Measurements from ENCODE around the gene MPPED1. TPM values are rescaled to one million over a fixed set of nuclear protein-coding genes. Genes with fewer than 3 reads are reported as not detected.

The MPPED1 gene
- total RNA-seq, 6 donors from 2014 or later = not detected

GRCh38 chr22:43417555-43417954, 5.7 kb downstream of the MPPED1 start:
- H3K4me1 ChIP-seq = peaks cover 0 to 5% (median 0%) of the 10 kb centered on the region in 4 donors
- H3K27ac ChIP-seq = no peak overlapping the region
- TF ChIP-seq EP300 (IDR thresholded peaks at IDR 0.05) (no peak), POLR2A (IDR thresholded peaks at IDR 0.05) (no peak), POLR2AphosphoS5 (IDR thresholded peaks at IDR 0.05) (no peak), CTCF (IDR thresholded peaks at IDR 0.05) (no peak)
- peaks cover 0 to 12% (median 3%) of the 10 kb centered on the region in 4 donors for H3K27me3 ChIP-seq
- no peak for ATAC-seq (ENCODE audit: low FRiP score in 2 of 2)
- H3K4me3 ChIP-seq = no peak overlapping the region
- DNase-seq = no peak
- H3K36me3 ChIP-seq = no peaks in the 10 kb centered on the region
- WGBS, 2 donors = 84 to 86% methylated on average over 9 to 11 of the region's 11 CpGs
- H3K9me3 ChIP-seq = no peaks in the 10 kb centered on the region

- WGBS, 2 donors = 76 to 81% methylated on average over 8 to 13 of the region's 15 CpGs
- Histone ChIP-seq H3K27me3 (peaks cover 0 to 6% (median 3%) of the 10 kb centered on the region in 4 donors), H3K4me1 (no peaks in the 10 kb centered on the region), H3K9me3 (no peaks in the 10 kb centered on the region), H3K36me3 (no peaks in the 10 kb centered on the region), H3K27ac (no peak overlapping the region), H3K4me3 (no peak overlapping the region)
- TF ChIP-seq POLR2A (IDR thresholded peaks at IDR 0.05) (no peak), POLR2AphosphoS5 (IDR thresholded peaks at IDR 0.05) (no peak)
- DNase-seq (peak in 1 of 2 donors; percentile 17), ATAC-seq (ENCODE audit: low FRiP score in 2 of 2) (no peak)
Measured at GRCh38 chr22:43418079-43418825, 6.4 kb downstream of the MPPED1 start.

GRCh38 chr22:43419371-43420080, 7.7 kb downstream of the MPPED1 start:
- Histone ChIP-seq H3K4me1 (no peaks in the 10 kb centered on the region), H3K27me3 (peaks cover 0 to 3% (median 0%) of the 10 kb centered on the region in 4 donors)
- TF ChIP-seq EP300 (IDR thresholded peaks at IDR 0.05) (no peak), POLR2A (IDR thresholded peaks at IDR 0.05) (no peak), CTCF (IDR thresholded peaks at IDR 0.05) (no peak), POLR2AphosphoS5 (IDR thresholded peaks at IDR 0.05) (no peak)

GRCh38 chr22:43421046-43421665, 9.3 kb downstream of the MPPED1 start:
- Histone ChIP-seq H3K27me3 (peaks cover 0 to 5% (median 0%) of the 10 kb centered on the region in 4 donors), H3K27ac (no peak overlapping the region), H3K9me3 (no peaks in the 10 kb centered on the region), H3K36me3 (no peaks in the 10 kb centered on the region), H3K4me3 (no peak overlapping the region), H3K4me1 (no peaks in the 10 kb centered on the region)
- DNase-seq (no peak), ATAC-seq (ENCODE audit: low FRiP score in 2 of 2) (no peak)
- 77 to 82% methylated on average over 35 to 36 of the region's 36 CpGs for WGBS, 2 donors
- TF ChIP-seq POLR2A (IDR thresholded peaks at IDR 0.05) (no peak), EP300 (IDR thresholded peaks at IDR 0.05) (no peak), CTCF (IDR thresholded peaks at IDR 0.05) (no peak), POLR2AphosphoS5 (IDR thresholded peaks at IDR 0.05) (no peak)

More at GRCh38 chr22:43419371-43420080, 7.7 kb downstream of the MPPED1 start:
- ATAC-seq (ENCODE audit: low FRiP score in 2 of 2) (no peak), DNase-seq (peak in 1 of 2 donors; percentile 55)
- H3K27ac ChIP-seq = no peak overlapping the region
- H3K4me3 ChIP-seq = no peak overlapping the region
- 74 to 77% methylated on average over 13 of the region's 13 CpGs for WGBS, 2 donors
- H3K36me3 ChIP-seq = no peaks in the 10 kb centered on the region
- H3K9me3 ChIP-seq = no peaks in the 10 kb centered on the region

All from upper lobe of left lung (tissue), 6 donors.